ENCODE data around the gene POLN.
A peak's percentile ranks its signal among the peaks of the same experiment; 100 is the strongest.

Gene POLN

GRCh38 chr4:2262145-2262943, 20.4 kb upstream of the POLN start:
- Histone ChIP-seq H3K4me3 (ENCODE audit: insufficient read depth, low read depth, low read length, poor library complexity, severe bottlenecking) (peak overlapping the region; percentile 61), H3K27ac (ENCODE audit: insufficient read depth, low read length, poor library complexity, severe bottlenecking) (peak overlapping the region; percentile 94), H3K27me3 (replicated peaks; ENCODE audit: control insufficient read depth, insufficient read depth, low read length, poor library complexity, severe bottlenecking) (no peaks in the 10 kb centered on the region), H3K9me3 (ENCODE audit: control insufficient read depth, low read length) (no peaks in the 10 kb centered on the region), H3K36me3 (ENCODE audit: control insufficient read depth, insufficient read depth, low read length) (peaks cover 12% of the 10 kb centered on the region), H3K4me1 (ENCODE audit: control insufficient read depth, insufficient read depth, low read length, poor library complexity, severe bottlenecking) (peaks cover 27% of the 10 kb centered on the region)
- DNase-seq, result peak; percentile 96 to 98 (median 97)

GRCh38 chr4:2261853-2262144, 19.9 kb upstream of the POLN start, which contains the start of gene MXD4:
Gene MXD4 (minus strand): TSS chr4:2262109. CDS start chr4:2261980, 129 bp downstream.
- DNase-seq, result no peak
- Histone ChIP-seq H3K9me3 (ENCODE audit: control insufficient read depth, low read length) (no peaks in the 10 kb centered on the region), H3K27me3 (replicated peaks; ENCODE audit: control insufficient read depth, insufficient read depth, low read length, poor library complexity, severe bottlenecking) (no peaks in the 10 kb centered on the region), H3K36me3 (ENCODE audit: control insufficient read depth, insufficient read depth, low read length) (peaks cover 17% of the 10 kb centered on the region), H3K27ac (ENCODE audit: insufficient read depth, low read length, poor library complexity, severe bottlenecking) (peak within 1 kb of the TSS; percentile 94), H3K4me1 (ENCODE audit: control insufficient read depth, insufficient read depth, low read length, poor library complexity, severe bottlenecking) (peaks cover 27% of the 10 kb centered on the region), H3K4me3 (ENCODE audit: insufficient read depth, low read depth, low read length, poor library complexity, severe bottlenecking) (peak within 1 kb of the TSS; percentile 61)

- peak; percentile 35 to 47 (median 44) for DNase-seq
- H3K4me1 ChIP-seq (ENCODE audit: control insufficient read depth, insufficient read depth, low read length, poor library complexity, severe bottlenecking), result peaks cover 27% of the 10 kb centered on the region
Observed at GRCh38 chr4:2261110-2261852, 19.4 kb upstream of the POLN start.

GRCh38 chr4:2260344-2261109, 18.6 kb upstream of the POLN start:
- H3K36me3 ChIP-seq (ENCODE audit: control insufficient read depth, insufficient read depth, low read length), result peaks cover 22% of the 10 kb centered on the region
- H3K9me3 ChIP-seq (ENCODE audit: control insufficient read depth, low read length), result no peaks in the 10 kb centered on the region
- peaks cover 27% of the 10 kb centered on the region for H3K4me1 ChIP-seq (ENCODE audit: control insufficient read depth, insufficient read depth, low read length, poor library complexity, severe bottlenecking)
- peak overlapping the region; percentile 70 for H3K27ac ChIP-seq (ENCODE audit: insufficient read depth, low read length, poor library complexity, severe bottlenecking)
- H3K4me3 ChIP-seq (ENCODE audit: insufficient read depth, low read depth, low read length, poor library complexity, severe bottlenecking), result peak overlapping the region; percentile 60
- H3K27me3 ChIP-seq (replicated peaks; ENCODE audit: control insufficient read depth, insufficient read depth, low read length, poor library complexity, severe bottlenecking), result no peaks in the 10 kb centered on the region
- peak in 1 of 3 donors; percentile 0 for DNase-seq

More at GRCh38 chr4:2261110-2261852, 19.4 kb upstream of the POLN start:
- no peaks in the 10 kb centered on the region for H3K27me3 ChIP-seq (replicated peaks; ENCODE audit: control insufficient read depth, insufficient read depth, low read length, poor library complexity, severe bottlenecking)
- H3K27ac ChIP-seq (ENCODE audit: insufficient read depth, low read length, poor library complexity, severe bottlenecking), result peak overlapping the region; percentile 94
- H3K4me3 ChIP-seq (ENCODE audit: insufficient read depth, low read depth, low read length, poor library complexity, severe bottlenecking), result peak overlapping the region; percentile 60
- H3K36me3 ChIP-seq (ENCODE audit: control insufficient read depth, insufficient read depth, low read length), result peaks cover 18% of the 10 kb centered on the region
- H3K9me3 ChIP-seq (ENCODE audit: control insufficient read depth, low read length), result no peaks in the 10 kb centered on the region

GRCh38 chr4:2259541-2260343, 17.8 kb upstream of the POLN start:
- DNase-seq, result no peak
- Histone ChIP-seq H3K27ac (ENCODE audit: insufficient read depth, low read length, poor library complexity, severe bottlenecking) (peak overlapping the region; percentile 5), H3K9me3 (ENCODE audit: control insufficient read depth, low read length) (no peaks in the 10 kb centered on the region), H3K36me3 (ENCODE audit: control insufficient read depth, insufficient read depth, low read length) (peaks cover 30% of the 10 kb centered on the region), H3K27me3 (replicated peaks; ENCODE audit: control insufficient read depth, insufficient read depth, low read length, poor library complexity, severe bottlenecking) (no peaks in the 10 kb centered on the region), H3K4me3 (ENCODE audit: insufficient read depth, low read depth, low read length, poor library complexity, severe bottlenecking) (no peak overlapping the region), H3K4me1 (ENCODE audit: control insufficient read depth, insufficient read depth, low read length, poor library complexity, severe bottlenecking) (peaks cover 27% of the 10 kb centered on the region)

GRCh38 chr4:2259036-2259540, 17.2 kb upstream of the POLN start:
- H3K4me1 ChIP-seq (ENCODE audit: control insufficient read depth, insufficient read depth, low read length, poor library complexity, severe bottlenecking), result peaks cover 27% of the 10 kb centered on the region
- H3K27ac ChIP-seq (ENCODE audit: insufficient read depth, low read length, poor library complexity, severe bottlenecking), result no peak overlapping the region
- H3K4me3 ChIP-seq (ENCODE audit: insufficient read depth, low read depth, low read length, poor library complexity, severe bottlenecking), result no peak overlapping the region
- H3K9me3 ChIP-seq (ENCODE audit: control insufficient read depth, low read length), result no peaks in the 10 kb centered on the region
- no peaks in the 10 kb centered on the region for H3K27me3 ChIP-seq (replicated peaks; ENCODE audit: control insufficient read depth, insufficient read depth, low read length, poor library complexity, severe bottlenecking)
- no peak for DNase-seq
- H3K36me3 ChIP-seq (ENCODE audit: control insufficient read depth, insufficient read depth, low read length), result peaks cover 36% of the 10 kb centered on the region

GRCh38 chr4:2258091-2259035, 16.4 kb upstream of the POLN start:
- H3K9me3 ChIP-seq (ENCODE audit: control insufficient read depth, low read length), result no peaks in the 10 kb centered on the region
- no peaks in the 10 kb centered on the region for H3K27me3 ChIP-seq (replicated peaks; ENCODE audit: control insufficient read depth, insufficient read depth, low read length, poor library complexity, severe bottlenecking)
- H3K4me3 ChIP-seq (ENCODE audit: insufficient read depth, low read depth, low read length, poor library complexity, severe bottlenecking), result no peak overlapping the region
- peaks cover 27% of the 10 kb centered on the region for H3K4me1 ChIP-seq (ENCODE audit: control insufficient read depth, insufficient read depth, low read length, poor library complexity, severe bottlenecking)
- H3K36me3 ChIP-seq (ENCODE audit: control insufficient read depth, insufficient read depth, low read length), result peaks cover 44% of the 10 kb centered on the region
- no peak overlapping the region for H3K27ac ChIP-seq (ENCODE audit: insufficient read depth, low read length, poor library complexity, severe bottlenecking)
- no peak for DNase-seq

GRCh38 chr4:2257361-2258081, 15.6 kb upstream of the POLN start:
- DNase-seq, result no peak
- H3K27me3 ChIP-seq (replicated peaks; ENCODE audit: control insufficient read depth, insufficient read depth, low read length, poor library complexity, severe bottlenecking), result no peaks in the 10 kb centered on the region
- peaks cover 19% of the 10 kb centered on the region for H3K4me1 ChIP-seq (ENCODE audit: control insufficient read depth, insufficient read depth, low read length, poor library complexity, severe bottlenecking)
- no peaks in the 10 kb centered on the region for H3K9me3 ChIP-seq (ENCODE audit: control insufficient read depth, low read length)
- no peak overlapping the region for H3K4me3 ChIP-seq (ENCODE audit: insufficient read depth, low read depth, low read length, poor library complexity, severe bottlenecking)
- H3K27ac ChIP-seq (ENCODE audit: insufficient read depth, low read length, poor library complexity, severe bottlenecking), result no peak overlapping the region
- peaks cover 52% of the 10 kb centered on the region for H3K36me3 ChIP-seq (ENCODE audit: control insufficient read depth, insufficient read depth, low read length)
